Gastrocnemius medialis (tissue), 4 donors: ENCODE measurements around the gene MAP1LC3B2. TPM values are rescaled to one million over a fixed set of nuclear protein-coding genes. Genes with fewer than 3 reads are reported as not detected.
"Not testable (repeated sequence)": the region's sequence is repeated elsewhere in the genome, so short reads cannot be mapped to it uniquely, and the experiment has no call there.

Experiments used
- ATAC-seq, 2 donors: fragments of 150-250 bp; one replicate each; pipeline ENCODE4 v1.9.1; 2016
- DNase-seq, 2 donors: peaks; one replicate each; pipeline ENCODE4 v3.0.0-alpha.2; 2019
- H3K27ac ChIP-seq, 4 donors: fragments of 200-600 bp; sonication (generic); 1 replicate in 1 of 4; 2 replicates in 3 of 4; pipeline ENCODE4 v1.5.1; 2016 to 2018; ENCODE audit warnings: mild to moderate bottlenecking in 2 of 4, moderate library complexity in 1 of 4
- H3K27me3 ChIP-seq, 3 donors: fragments of 200-600 bp; sonication (generic) in 2 of 3; 1 replicate in 1 of 3; 2 replicates in 2 of 3; pipeline versions ENCODE4 v1.5.1 to v1.6.0; 2016 to 2019; ENCODE audit warnings: mild to moderate bottlenecking in 1 of 3, moderate library complexity in 1 of 3
- H3K36me3 ChIP-seq, 2 donors: fragments of 200-600 bp; sonication (generic) in 1 of 2; one replicate each; pipeline ENCODE4 v1.5.1; 2017 to 2018
- H3K4me1 ChIP-seq, 2 donors: fragments of 200-600 bp; sonication (generic) in 1 of 2; one replicate each; pipeline ENCODE4 v1.5.1; 2016 to 2017; ENCODE audit warnings: mild to moderate bottlenecking in 2 of 2
- H3K4me3 ChIP-seq, 4 donors: fragments of 200-600 bp; sonication (generic) in 3 of 4; 1 replicate in 1 of 4; 2 replicates in 3 of 4; pipeline ENCODE4 v1.5.1; 2016 to 2019; ENCODE audit warnings: mild to moderate bottlenecking in 2 of 4
- H3K9me3 ChIP-seq, 3 donors: fragments of 200-600 bp; sonication (generic) in 2 of 3; 1 replicate in 1 of 3; 2 replicates in 2 of 3; pipeline ENCODE4 v1.5.1; 2016 to 2019
- POLR2A ChIP-seq, 2 donors: fragments of 450-650 bp; IDR thresholded peaks; one replicate each; pipeline ENCODE4 v1.6.1; 2017; ENCODE audit warnings: antibody characterized with exemption in 2 of 2, mild to moderate bottlenecking in 2 of 2, moderate library complexity in 2 of 2
- in situ Hi-C, 4 donors: fragments of 200-750 bp; cut with MboI; loops; one replicate each; pipeline versions ENCODE4 v1.15.0 to v1.8.0; 2017; ENCODE audit warnings: low sequenced_read_pairs in 4 of 4
- intact Hi-C: fragments of 100-400 bp; cut with DNase I; formaldehyde crosslinking; loops from one replicate; pipeline ENCODE4 v1.15.1; 2023; ENCODE audit warnings: low total_unique reads
- total RNA-seq, 4 donors: library from RNA; depleted of rRNA; stranded (reverse); fragments of >200 nt; gene quantifications; one replicate each; pipeline versions ENCODE4 v1.1.0 to v1.2.3, GENCODE V29; 2016
- TF ChIP-seq, protein P1 (sequence below), 5 experiments: fragments of 450-650 bp in 3 of 5; fragments of 200-600 bp in 2 of 5; sonication (generic) in 2 of 5; IDR thresholded peaks in 4 of 5; conservative IDR thresholded peaks in 1 of 5; 1 replicate in 4 of 5; 2 replicates in 1 of 5; pipeline ENCODE4 v1.5.1; 2016 to 2019; ENCODE audit warnings: antibody characterized with exemption in 5 of 5, mild to moderate bottlenecking in 3 of 5, moderate library complexity in 3 of 5

The MAP1LC3B2 gene
- total RNA-seq, 4 donors from 2014 or later, result 0.68 to 2.5 (median 1.4) TPM

DNA sequence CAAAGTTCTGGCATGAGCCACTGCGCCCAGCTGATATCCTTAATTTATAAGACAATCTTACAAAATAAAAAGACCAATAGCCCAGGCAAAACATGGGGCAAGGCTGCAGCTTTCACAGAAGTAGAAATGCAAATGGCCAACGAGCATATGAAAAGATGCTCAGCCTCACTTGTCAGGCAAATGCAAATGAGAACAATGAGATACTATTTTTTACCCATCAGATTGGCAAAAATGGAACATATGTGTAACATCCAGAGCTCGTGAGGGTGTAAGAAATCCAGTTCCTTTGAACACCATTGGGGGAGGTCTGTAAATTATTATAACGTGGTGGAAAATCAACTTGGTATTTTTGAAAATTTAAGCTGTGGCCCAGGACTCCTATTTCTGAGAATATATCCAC is 14.6 kb downstream of the MAP1LC3B2 start:
- H3K27me3 ChIP-seq, result no peaks in the 10 kb centered on the region
- intact Hi-C loops, result no loop called here
- TF ChIP-seq, protein P1, sequence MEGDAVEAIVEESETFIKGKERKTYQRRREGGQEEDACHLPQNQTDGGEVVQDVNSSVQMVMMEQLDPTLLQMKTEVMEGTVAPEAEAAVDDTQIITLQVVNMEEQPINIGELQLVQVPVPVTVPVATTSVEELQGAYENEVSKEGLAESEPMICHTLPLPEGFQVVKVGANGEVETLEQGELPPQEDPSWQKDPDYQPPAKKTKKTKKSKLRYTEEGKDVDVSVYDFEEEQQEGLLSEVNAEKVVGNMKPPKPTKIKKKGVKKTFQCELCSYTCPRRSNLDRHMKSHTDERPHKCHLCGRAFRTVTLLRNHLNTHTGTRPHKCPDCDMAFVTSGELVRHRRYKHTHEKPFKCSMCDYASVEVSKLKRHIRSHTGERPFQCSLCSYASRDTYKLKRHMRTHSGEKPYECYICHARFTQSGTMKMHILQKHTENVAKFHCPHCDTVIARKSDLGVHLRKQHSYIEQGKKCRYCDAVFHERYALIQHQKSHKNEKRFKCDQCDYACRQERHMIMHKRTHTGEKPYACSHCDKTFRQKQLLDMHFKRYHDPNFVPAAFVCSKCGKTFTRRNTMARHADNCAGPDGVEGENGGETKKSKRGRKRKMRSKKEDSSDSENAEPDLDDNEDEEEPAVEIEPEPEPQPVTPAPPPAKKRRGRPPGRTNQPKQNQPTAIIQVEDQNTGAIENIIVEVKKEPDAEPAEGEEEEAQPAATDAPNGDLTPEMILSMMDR (IDR thresholded peaks at IDR 0.05 in 4 of 5, conservative IDR thresholded peaks at IDR 0.05 in 1 of 5), result no peak
- TF ChIP-seq POLR2A (IDR thresholded peaks at IDR 0.05), result no peak
- in situ Hi-C loops, result no loop called here
- ATAC-seq (no peak), DNase-seq (no peak)
- H3K36me3 ChIP-seq, result no peaks in the 10 kb centered on the region
- no peaks in the 10 kb centered on the region for H3K4me1 ChIP-seq
- H3K4me3 ChIP-seq, result no peak overlapping the region
- H3K27ac ChIP-seq, result no peak overlapping the region
- no peaks in the 10 kb centered on the region for H3K9me3 ChIP-seq

- intact Hi-C loops, H3K4me1 ChIP-seq, ATAC-seq, H3K4me3 ChIP-seq, H3K27ac ChIP-seq, H3K36me3 ChIP-seq, in situ Hi-C loops, DNase-seq, H3K27me3 ChIP-seq, H3K9me3 ChIP-seq: not testable (repeated sequence)
These were observed 16.6 kb downstream of the MAP1LC3B2 start for GRCh38 chr12:116575754-116576153.

GRCh38 chr12:116577154-116577561 is 18.0 kb downstream of the MAP1LC3B2 start:
- intact Hi-C loops (no loop called here), in situ Hi-C loops (no loop called here)
- DNase-seq (no peak), ATAC-seq (no peak)
- no peaks in the 10 kb centered on the region for H3K27me3 ChIP-seq
- H3K27ac ChIP-seq, result no peak overlapping the region
- no peaks in the 10 kb centered on the region for H3K9me3 ChIP-seq
- H3K36me3 ChIP-seq, result no peaks in the 10 kb centered on the region
- H3K4me3 ChIP-seq, result no peak overlapping the region
- TF ChIP-seq POLR2A (IDR thresholded peaks at IDR 0.05), result no peak
- TF ChIP-seq, protein P1 (IDR thresholded peaks at IDR 0.05 in 4 of 5, conservative IDR thresholded peaks at IDR 0.05 in 1 of 5), result no peak
- no peaks in the 10 kb centered on the region for H3K4me1 ChIP-seq

- Histone ChIP-seq H3K27ac (no peak overlapping the region), H3K9me3 (no peaks in the 10 kb centered on the region), H3K4me1 (no peaks in the 10 kb centered on the region), H3K4me3 (no peak overlapping the region), H3K27me3 (no peaks in the 10 kb centered on the region), H3K36me3 (no peaks in the 10 kb centered on the region)
- DNase-seq (no peak), ATAC-seq (no peak)
- intact Hi-C loops, result no loop called here
- no peak for TF ChIP-seq POLR2A (IDR thresholded peaks at IDR 0.05)
- TF ChIP-seq, protein P1 (IDR thresholded peaks at IDR 0.05 in 4 of 5, conservative IDR thresholded peaks at IDR 0.05 in 1 of 5), result no peak
- in situ Hi-C loops, result no loop called here
These were observed 18.9 kb downstream of the MAP1LC3B2 start for GRCh38 chr12:116578051-116578450.

DNA sequence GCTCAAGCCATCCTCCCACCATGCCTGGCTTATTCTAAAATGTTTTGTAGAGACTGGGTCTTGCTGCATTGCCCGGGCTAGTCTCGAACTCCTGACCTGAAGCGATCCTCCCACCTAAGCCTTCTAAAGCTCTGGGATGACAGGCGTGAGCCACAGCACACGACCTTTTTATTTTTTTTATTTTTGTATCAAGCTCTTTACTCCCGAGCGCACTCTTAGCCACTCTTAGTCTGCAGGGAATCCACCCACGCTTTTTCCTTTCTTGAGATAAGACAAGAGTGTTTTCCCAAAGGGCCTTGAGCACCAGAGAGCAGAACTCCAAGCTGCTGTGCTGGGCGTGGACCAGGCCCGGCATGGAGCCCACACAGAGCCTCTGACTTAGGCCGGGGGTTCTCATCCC is 23.4 kb downstream of the MAP1LC3B2 start:
- H3K27me3 ChIP-seq, result no peaks in the 10 kb centered on the region
- intact Hi-C loops (no loop called here), in situ Hi-C loops (no loop called here)
- H3K36me3 ChIP-seq, result no peaks in the 10 kb centered on the region
- no peak for TF ChIP-seq POLR2A (IDR thresholded peaks at IDR 0.05)
- TF ChIP-seq, protein P1 (IDR thresholded peaks at IDR 0.05 in 4 of 5, conservative IDR thresholded peaks at IDR 0.05 in 1 of 5), result no peak
- DNase-seq (no peak), ATAC-seq (no peak)
- H3K27ac ChIP-seq, result no peak overlapping the region
- no peaks in the 10 kb centered on the region for H3K9me3 ChIP-seq
- no peak overlapping the region for H3K4me3 ChIP-seq
- H3K4me1 ChIP-seq, result no peaks in the 10 kb centered on the region
